CD4-positive, alpha-beta T cell (primary cell): Measurements from ENCODE around the gene TMPRSS6. TPM values are rescaled to one million over a fixed set of nuclear protein-coding genes. Genes with fewer than 3 reads are reported as not detected.

Experiments
- ATAC-seq: fragments of 200-7000 bp; cut with Tn5 transposase; one replicate; pipeline ENCODE4 v1.10.0; 2022; ENCODE audit warnings: mild to moderate bottlenecking; ENCODE audit not compliant: poor library complexity
- CTCF ChIA-PET: fragments of 350-600 bp; sonication (Branson Sonifier 250); formaldehyde crosslinking; loops from one replicate; lab custom pipeline; 2021; ENCODE audit warnings: antibody characterized with exemption, inconsistent platforms; lab: Charles Lee
- POLR2A ChIA-PET: fragments of 350-600 bp; sonication (Branson Sonifier 250); formaldehyde crosslinking; loops from one replicate; lab custom pipeline; 2021; ENCODE audit warnings: antibody characterized with exemption, inconsistent platforms; lab: Charles Lee
- DNase-seq, 14 experiments: peaks; one replicate each; pipeline ENCODE4 v3.0.0-alpha.2; 2013 to 2020; ENCODE audit warnings: mixed read lengths in 2 of 14
- H3K27ac ChIP-seq, 2 donors: one replicate each; pipeline versions ENCODE4 v1.5.1 to v1.7.0; 2013; ENCODE audit warnings: low read length in 2 of 2, low read depth in 1 of 2, mild to moderate bottlenecking in 1 of 2
- H3K27me3 ChIP-seq, 2 experiments: 1 replicate in 1 of 2; 2 replicates in 1 of 2; pipeline versions ENCODE4 v1.6.1 to v1.7.0; 2013; ENCODE audit warnings: low read length in 2 of 2, control low read depth in 1 of 2, mild to moderate bottlenecking in 1 of 2, moderate library complexity in 1 of 2; ENCODE audit not compliant: insufficient read depth in 2 of 2, control insufficient read depth in 1 of 2
- H3K36me3 ChIP-seq: one replicate; pipeline ENCODE4 v1.6.1; 2013; ENCODE audit warnings: low read length, control low read depth; ENCODE audit not compliant: insufficient read depth
- H3K4me1 ChIP-seq: one replicate; pipeline ENCODE4 v1.6.1; 2013; ENCODE audit warnings: low read length, control low read depth; ENCODE audit not compliant: insufficient read depth
- H3K4me3 ChIP-seq: one replicate; pipeline ENCODE4 v1.5.1; 2013; ENCODE audit warnings: mild to moderate bottlenecking, low read length, moderate library complexity
- H3K9me3 ChIP-seq, 2 experiments: 1 replicate in 1 of 2; 2 replicates in 1 of 2; pipeline versions ENCODE4 v1.6.1 to v1.7.0; 2013; ENCODE audit warnings: low read length in 2 of 2, mild to moderate bottlenecking in 2 of 2, control low read depth in 1 of 2, moderate library complexity in 1 of 2; ENCODE audit not compliant: control insufficient read depth in 1 of 2, insufficient read depth in 1 of 2
- H3K27ac Mint-ChIP-seq: one replicate; pipeline ENCODE4 v1.8.0; 2020; ENCODE audit warnings: mixed read lengths
- H3K27me3 Mint-ChIP-seq: one replicate; pipeline ENCODE4 v1.8.0; 2021; ENCODE audit warnings: mixed read lengths
- H3K36me3 Mint-ChIP-seq: one replicate; pipeline ENCODE4 v1.8.0; 2021; ENCODE audit warnings: low read depth, mixed read lengths
- H3K4me1 Mint-ChIP-seq: one replicate; pipeline ENCODE4 v1.8.0; 2021; ENCODE audit warnings: low read depth, mixed read lengths
- H3K4me3 Mint-ChIP-seq: one replicate; pipeline ENCODE4 v1.8.0; 2020; ENCODE audit warnings: mild to moderate bottlenecking, mixed read lengths
- H3K9me3 Mint-ChIP-seq: one replicate; pipeline ENCODE4 v1.8.0; 2020; ENCODE audit warnings: mixed read lengths
- intact Hi-C, 2 experiments: fragments of 100-400 bp; cut with DNase I in 1 of 2; cut with micrococcal nuclease in 1 of 2; formaldehyde crosslinking; loops; one replicate each; pipeline versions ENCODE4 v1.15.1 to v1.9.0; 2023 to 2025; cut with DNase I, micrococcal nuclease
- total RNA-seq, 174 experiments: library from RNA in 2 of 174; stranded (reverse) in 2 of 174; gene quantifications; one replicate each; pipeline ENCODE4 v1.2.3 and lab custom pipeline; 2021 to 2026
- TF ChIP-seq, protein P1 (sequence below): fragments of 200-600 bp; IDR thresholded peaks from one replicate; pipeline ENCODE4 v1.8.0; 2022; ENCODE audit warnings: antibody characterized with exemption, mild to moderate bottlenecking

Gene TMPRSS6
- total RNA-seq, 2 experiments from 2014 or later = 0.19 to 0.39 TPM

- Mint-ChIP-seq H3K27ac (no peak overlapping the region), H3K36me3 (no peaks in the 10 kb centered on the region), H3K4me3 (no peak overlapping the region), H3K9me3 (no peaks in the 10 kb centered on the region), H3K4me1 (no peaks in the 10 kb centered on the region), H3K27me3 (peaks cover 19% of the 10 kb centered on the region)
- ChIA-PET CTCF (no interaction called here), POLR2A (no interaction called here)
- intact Hi-C loops = no loop called here
- H3K9me3 ChIP-seq = peaks cover 0 to 6% of the 10 kb centered on the region in 2 experiments
- TF ChIP-seq, protein P1, sequence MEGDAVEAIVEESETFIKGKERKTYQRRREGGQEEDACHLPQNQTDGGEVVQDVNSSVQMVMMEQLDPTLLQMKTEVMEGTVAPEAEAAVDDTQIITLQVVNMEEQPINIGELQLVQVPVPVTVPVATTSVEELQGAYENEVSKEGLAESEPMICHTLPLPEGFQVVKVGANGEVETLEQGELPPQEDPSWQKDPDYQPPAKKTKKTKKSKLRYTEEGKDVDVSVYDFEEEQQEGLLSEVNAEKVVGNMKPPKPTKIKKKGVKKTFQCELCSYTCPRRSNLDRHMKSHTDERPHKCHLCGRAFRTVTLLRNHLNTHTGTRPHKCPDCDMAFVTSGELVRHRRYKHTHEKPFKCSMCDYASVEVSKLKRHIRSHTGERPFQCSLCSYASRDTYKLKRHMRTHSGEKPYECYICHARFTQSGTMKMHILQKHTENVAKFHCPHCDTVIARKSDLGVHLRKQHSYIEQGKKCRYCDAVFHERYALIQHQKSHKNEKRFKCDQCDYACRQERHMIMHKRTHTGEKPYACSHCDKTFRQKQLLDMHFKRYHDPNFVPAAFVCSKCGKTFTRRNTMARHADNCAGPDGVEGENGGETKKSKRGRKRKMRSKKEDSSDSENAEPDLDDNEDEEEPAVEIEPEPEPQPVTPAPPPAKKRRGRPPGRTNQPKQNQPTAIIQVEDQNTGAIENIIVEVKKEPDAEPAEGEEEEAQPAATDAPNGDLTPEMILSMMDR = no peak
- H3K27ac ChIP-seq = no peak overlapping the region
- H3K36me3 ChIP-seq = no peaks in the 10 kb centered on the region
- H3K4me1 ChIP-seq = no peaks in the 10 kb centered on the region
- ATAC-seq (no peak), DNase-seq (no peak)
- no peak overlapping the region for H3K4me3 ChIP-seq
- H3K27me3 ChIP-seq = peaks cover 0 to 4% of the 10 kb centered on the region in 2 experiments
Observed at GRCh38 chr22:37039466-37039865, 70.0 kb downstream of the TMPRSS6 start.

DNA sequence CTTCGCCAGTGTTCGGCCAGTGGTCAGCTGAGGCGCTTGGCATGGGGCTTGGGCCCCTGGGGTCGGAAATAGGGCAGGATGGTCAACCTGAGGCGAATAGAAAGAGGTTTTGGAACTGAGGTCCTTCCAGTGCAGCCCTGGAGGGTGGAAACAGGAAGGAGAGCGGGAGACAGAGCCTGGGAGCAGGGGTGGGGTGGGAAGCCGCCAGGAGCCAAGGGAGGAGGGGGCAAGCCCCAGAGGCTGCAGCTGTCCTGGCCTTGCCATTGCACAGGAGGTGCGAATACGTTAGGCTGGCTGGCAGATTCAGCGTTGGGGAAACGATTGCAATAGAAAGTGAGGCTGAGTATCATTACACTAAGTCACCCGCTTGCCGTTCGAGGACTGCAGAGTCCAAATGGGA, 71.8 kb downstream of the TMPRSS6 start:
- Histone ChIP-seq H3K9me3 (peaks cover 0 to 6% of the 10 kb centered on the region in 2 experiments), H3K4me1 (no peaks in the 10 kb centered on the region), H3K27me3 (peaks cover 0 to 4% of the 10 kb centered on the region in 2 experiments), H3K27ac (no peak overlapping the region), H3K36me3 (no peaks in the 10 kb centered on the region), H3K4me3 (no peak overlapping the region)
- TF ChIP-seq, protein P1 = no peak
- Mint-ChIP-seq H3K27me3 (peaks cover 19% of the 10 kb centered on the region), H3K9me3 (no peaks in the 10 kb centered on the region), H3K4me1 (no peaks in the 10 kb centered on the region), H3K36me3 (no peaks in the 10 kb centered on the region), H3K27ac (no peak overlapping the region), H3K4me3 (no peak overlapping the region)
- CTCF ChIA-PET = no interaction called here
- no peak for ATAC-seq
- intact Hi-C loops = no loop called here
- no peak for DNase-seq
- POLR2A ChIA-PET = no interaction called here

DNA sequence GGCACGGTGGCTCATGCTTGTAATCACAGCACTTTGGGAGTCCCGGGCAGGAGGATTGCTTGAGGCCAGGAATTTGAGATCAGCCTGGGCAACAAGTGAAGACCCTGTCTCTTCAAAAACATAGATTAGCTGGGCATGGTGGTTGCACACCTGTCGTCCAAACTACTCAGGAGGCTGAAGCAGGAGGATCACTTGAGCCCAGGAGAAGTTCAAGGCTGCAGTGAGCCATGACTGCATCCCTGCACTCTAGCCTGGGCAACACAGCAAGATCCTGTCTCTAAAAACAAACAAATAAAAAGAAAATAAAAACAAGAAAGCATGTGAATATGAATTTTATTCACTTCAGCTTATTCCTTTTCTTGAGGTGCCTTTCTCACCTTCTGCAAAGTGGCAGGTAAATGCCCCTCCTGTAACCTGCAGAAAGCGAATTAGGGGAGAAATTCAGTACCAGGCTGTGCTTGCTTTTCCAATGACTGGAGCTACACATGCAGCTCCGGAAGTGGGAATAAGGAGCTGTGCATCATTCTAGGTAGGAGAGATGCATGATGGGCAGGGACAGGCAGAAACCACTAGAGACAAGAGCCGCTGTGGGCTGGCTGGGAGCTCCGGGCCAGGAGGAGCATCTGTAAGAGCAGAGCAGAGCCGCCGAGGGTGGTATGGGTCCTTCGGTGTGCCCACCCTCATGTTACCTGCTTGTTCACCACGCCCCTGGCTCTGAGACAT, 72.7 kb downstream of the TMPRSS6 start:
- no peaks in the 10 kb centered on the region for H3K36me3 Mint-ChIP-seq
- H3K27me3 Mint-ChIP-seq = peaks cover 19% of the 10 kb centered on the region
- no peak overlapping the region for H3K4me3 ChIP-seq
- peaks cover 0 to 6% of the 10 kb centered on the region in 2 experiments for H3K9me3 ChIP-seq
- ChIA-PET CTCF (interaction anchor here (1.1 kb wide), 1 partner anchor 15 kb away, joined by 3 read pairs; no protein-coding TSS in a partner anchor), POLR2A (no interaction called here)
- H3K4me3 Mint-ChIP-seq = no peak overlapping the region
- intact Hi-C loops = no loop called here
- TF ChIP-seq, protein P1 = no peak
- H3K36me3 ChIP-seq = no peaks in the 10 kb centered on the region
- H3K27me3 ChIP-seq = peaks cover 0 to 4% of the 10 kb centered on the region in 2 experiments
- no peaks in the 10 kb centered on the region for H3K4me1 Mint-ChIP-seq
- H3K27ac ChIP-seq = no peak overlapping the region
- no peak for DNase-seq
- no peaks in the 10 kb centered on the region for H3K4me1 ChIP-seq
- ATAC-seq = no peak
- H3K27ac Mint-ChIP-seq = no peak overlapping the region
- H3K9me3 Mint-ChIP-seq = no peaks in the 10 kb centered on the region
